GM18511 (cell line): ENCODE results near the gene KCNQ2.

ENCODE experiments used
- ATAC-seq: cut with Tn5 transposase; IDR thresholded peaks from one replicate; pipeline ENCODE4 v1.9.1; 2021; ENCODE audit warnings: mild to moderate bottlenecking, moderate library complexity; ENCODE audit not compliant: unreplicated experiment

Gene KCNQ2

DNA sequence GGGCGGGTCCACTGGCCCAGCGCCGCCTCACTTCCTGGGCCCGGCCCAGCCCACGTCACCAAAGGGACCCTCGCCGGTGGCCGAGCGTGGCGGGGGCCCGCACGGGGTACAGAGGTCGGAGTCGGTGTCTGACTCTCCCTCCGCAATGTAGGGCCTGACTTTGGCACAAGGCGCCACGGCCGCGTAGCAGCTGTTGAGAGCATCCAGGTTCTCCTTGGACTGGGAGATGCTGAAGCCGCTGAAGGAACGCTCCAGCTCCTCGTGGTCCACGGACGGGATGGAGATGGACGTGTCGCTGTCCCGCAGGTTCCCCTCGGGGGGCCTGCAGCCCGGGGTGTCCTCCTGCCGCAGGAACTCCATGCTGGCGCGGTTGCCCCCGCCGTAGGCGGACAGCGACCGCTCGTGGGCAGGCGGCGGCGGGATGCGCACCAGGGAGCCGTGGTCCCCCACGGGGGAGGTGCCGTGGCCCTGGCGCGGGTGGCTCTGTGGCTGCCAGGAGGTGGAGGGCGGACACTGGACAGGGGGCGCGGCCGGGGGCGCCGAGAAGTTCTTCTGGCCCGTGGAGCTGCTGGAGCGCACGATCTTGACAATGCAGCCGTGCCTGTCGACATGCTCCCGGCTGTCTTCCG, 65.7 kb downstream of the KCNQ2 start:
- no peak for ATAC-seq

DNA sequence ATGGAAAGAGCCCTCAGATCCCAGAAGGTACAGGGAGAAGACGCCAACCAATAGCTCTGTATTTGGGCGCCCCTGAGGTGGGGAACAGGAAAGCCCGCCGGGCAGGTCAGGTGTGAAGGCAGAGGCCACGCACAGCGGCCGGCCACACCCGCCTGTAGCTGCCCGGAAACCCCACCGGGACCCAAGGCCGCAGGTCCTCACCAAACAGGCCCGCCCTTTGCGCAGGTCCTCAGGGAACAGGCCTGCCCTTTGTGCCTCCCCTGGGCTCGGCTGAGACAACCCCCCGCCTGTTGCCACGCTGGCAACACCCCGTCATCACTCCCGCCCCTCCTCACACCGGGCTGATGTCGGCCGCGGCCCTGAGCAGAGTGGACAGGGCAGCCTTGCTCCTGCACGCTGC, 66.4 kb downstream of the KCNQ2 start:
- ATAC-seq, result no peak

DNA sequence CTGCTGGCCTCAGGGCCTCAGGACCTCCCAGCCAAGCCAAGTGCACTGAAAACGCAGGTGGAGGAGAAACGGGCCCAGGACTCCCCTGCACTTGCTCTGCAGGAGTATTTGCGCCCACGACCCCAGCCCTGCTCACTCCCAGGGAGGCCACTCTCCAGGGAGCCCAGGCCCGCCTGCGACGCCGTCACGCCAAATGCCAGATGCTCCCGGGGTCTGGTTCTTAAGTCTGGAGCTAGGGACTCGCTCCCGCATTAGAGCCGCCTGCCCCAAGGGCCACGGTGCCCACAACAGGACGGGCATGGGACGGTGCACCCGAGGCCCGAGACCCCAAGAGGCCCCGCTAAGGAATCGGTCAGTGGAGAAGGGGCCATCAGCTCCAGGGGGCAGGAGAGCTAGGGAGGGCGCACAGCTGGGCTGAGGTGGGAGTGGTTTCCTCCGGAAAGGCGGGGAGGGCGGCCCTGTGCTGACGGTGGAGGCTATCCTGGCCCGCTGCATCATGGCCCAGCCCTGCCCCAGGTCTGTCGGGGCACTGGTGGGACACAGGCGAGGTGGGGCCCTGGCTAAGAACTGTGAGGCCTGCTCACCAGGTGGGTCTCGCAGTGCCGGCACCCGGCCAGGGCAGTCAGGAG, 67.2 kb downstream of the KCNQ2 start:
- ATAC-seq, result no peak

DNA sequence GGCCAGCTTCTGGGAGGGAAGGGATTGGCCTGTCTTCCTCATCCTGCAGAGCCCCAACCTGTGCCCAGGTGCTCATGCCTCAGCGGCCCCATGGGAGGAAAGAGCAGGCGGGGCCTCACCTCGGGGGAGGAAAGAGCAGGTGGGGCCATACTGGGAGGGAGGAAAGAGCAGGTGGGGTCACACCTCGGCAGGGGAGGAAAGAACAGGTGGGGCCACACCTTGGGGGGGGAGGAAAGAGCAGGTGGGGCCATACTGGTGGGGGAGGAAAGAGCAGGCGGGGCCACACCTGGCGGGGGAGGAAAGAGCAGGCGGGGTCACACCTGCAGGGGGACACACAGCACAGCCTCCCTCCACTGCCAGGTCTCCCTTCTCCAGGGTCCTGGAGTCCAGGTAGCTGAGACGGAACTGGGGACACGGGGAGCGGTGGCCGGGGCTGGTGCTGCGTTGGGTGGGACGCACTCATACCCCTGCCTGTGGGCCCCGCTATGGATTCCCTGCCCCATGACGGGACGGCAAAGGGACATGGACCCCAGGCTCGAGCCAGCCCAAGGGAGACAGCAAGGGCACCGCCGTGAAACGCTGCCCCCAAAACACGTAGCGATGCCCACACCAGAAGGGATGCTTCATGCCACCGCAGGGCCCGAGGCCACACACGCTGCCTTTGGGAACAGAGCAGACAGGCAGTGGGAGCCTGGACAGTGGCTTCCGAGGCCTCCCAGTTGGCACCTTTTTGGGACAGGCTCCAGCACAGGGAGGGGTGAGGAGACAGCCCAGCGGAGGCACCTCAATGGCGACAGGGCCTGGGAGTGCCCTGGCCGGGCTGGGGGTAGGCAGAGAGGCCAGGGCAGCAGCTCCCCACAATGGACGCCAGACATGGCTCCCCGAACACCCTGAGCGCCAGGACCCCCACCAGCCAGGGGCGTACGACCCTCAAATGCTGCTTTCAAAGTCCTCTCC, 68.0 kb downstream of the KCNQ2 start:
- no peak for ATAC-seq

DNA sequence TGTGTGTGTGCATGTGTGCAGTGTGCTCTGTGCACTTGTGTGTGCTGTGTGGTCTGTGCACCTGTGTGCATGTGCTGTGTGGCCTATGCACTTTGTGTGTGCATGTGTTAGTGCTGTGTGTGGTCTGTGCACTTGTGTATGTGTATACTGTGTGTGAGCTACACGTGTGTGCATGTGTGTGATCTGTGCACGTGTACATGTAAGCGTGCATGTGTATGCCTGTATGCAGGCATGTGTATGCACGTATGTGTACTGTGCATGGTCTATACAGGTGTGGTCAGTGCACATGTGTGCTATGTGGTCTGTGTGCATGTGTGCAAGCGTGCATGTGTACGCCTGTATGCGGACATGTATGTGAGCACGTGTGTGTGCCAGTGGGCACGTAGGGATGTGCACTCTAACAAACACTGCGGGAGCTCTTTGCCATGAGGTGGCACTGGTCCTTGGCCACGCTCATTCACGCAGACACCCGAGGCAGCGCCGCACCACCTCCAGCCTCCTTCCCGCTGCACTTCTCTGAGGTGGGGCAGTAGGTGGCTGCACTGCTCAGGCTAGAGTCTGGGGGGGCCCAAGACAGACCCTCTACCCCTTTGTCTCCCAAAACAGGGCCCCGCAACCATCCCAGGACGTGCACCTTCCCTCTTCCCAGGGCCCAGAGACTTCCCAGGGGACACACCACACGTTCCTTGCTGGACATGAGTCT, 68.9 kb downstream of the KCNQ2 start:
- no peak for ATAC-seq

DNA sequence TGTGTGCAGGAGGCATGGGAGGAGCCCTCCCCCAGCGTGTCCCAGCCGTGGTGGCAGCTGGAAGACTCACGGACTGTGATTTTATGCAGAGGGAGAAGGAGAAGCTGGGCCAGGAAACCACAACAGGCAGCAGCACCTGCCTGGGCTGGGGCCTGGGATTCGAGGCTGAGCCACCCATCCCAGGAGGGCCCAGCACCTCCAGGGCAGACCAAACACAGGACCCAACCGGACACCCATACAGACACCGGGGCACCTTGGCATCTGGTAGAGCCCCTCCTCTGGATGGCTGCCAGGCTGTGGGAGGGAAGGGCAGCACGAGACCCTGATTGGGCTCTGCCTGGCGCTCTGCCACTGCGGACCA, 69.6 kb downstream of the KCNQ2 start:
- ATAC-seq, result no peak

DNA sequence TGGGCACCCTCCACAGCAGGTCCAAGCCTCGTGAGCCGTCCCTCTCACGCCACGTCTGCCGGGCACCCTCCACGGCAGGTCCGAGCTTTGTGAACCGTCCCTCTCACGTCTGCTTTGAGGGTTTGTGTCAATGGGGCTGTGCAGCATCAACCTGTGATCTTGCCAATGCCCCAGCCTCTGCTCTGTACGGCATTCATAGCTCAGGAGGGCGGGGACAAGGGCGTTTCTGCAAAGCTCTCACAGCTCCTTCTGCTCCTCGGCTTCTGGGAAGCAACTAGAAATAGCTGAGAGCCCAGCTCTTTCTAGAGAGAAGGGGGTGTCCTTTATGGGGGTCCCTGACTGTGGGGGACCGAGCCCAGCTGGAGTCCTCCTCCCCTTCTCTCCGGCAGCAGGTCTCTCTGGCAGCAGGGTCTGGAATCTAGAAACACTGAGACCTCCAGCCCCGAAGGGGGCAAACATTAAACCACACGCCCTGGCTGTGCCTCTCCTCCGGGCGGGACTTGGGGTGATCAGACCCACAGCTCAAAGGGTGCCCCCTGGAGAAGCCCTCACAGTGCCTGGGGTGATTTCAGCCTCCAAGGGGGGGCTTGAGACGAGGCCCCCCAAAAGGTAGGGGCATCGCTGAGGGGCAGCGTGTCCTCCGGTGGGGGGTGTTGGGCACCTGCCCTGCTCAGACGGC, 70.1 kb downstream of the KCNQ2 start:
- no peak for ATAC-seq

DNA sequence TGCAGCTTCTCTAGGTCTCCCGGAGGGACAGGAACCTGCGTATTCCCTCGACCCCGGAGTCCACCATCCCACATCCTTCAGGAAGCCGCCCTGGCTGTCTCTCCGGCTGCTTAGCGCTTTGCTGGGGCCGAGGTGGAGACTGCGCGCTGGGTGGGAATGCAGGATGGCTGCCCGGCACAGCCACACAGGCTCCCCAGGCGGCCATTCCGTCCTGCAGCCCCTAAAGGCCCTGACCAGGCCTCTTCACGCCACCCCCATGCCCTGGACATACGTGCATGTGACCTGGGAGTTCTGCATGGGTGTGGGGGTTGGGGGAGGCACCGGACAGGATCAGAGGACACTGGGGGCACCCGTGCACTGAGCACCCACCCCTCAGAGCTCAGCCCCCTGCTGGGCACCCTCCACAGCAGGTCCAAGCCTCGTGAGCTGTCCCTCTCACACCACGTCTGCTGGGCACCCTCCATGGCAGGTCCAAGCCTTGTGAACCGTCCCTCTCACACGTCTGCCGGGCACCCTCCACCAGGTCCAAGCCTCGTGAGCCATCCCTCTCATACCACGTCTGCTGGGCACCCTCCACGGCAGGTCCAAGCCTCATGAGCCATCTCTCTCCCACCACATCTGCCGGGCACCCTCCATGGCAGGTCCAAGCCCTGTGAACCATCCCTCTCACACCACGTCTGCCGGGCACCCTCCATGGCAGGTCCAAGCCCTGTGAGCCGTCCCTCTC, 70.9 kb downstream of the KCNQ2 start:
- no peak for ATAC-seq

DNA sequence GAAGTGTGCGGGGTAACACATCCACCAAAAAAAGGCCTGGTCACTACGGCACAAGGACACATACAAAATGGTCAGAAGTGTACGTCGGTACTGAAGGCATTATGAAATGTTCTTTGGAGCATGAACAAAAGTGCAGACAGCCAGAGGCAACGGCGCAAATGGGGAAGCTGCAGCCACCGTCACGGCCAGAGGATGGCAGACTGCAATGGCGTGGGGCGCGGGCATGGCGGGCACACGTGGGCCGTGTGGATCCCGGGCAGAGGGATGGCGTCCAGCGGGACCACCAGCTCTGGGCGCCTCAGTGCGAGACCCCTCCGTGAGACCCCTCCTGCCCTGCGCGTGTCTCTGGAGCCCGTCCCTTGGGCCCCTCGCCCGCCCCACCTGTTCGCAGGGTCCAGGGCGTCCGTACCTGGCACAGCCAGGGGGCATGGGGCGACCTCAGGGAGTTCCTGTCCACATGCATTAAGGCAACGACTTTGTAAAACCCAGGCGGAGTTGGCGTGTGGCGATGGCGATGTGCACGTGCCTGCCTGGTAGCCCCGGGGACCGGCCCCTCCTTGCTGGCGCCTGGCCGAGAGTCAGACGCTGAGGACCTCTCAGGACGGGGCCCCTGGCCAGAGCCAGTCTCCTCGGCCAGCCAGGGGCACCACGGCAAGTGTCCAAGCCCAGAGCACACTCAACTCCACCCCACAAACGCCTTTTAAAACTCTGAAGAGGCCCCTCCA, 71.8 kb downstream of the KCNQ2 start:
- ATAC-seq, result no peak

DNA sequence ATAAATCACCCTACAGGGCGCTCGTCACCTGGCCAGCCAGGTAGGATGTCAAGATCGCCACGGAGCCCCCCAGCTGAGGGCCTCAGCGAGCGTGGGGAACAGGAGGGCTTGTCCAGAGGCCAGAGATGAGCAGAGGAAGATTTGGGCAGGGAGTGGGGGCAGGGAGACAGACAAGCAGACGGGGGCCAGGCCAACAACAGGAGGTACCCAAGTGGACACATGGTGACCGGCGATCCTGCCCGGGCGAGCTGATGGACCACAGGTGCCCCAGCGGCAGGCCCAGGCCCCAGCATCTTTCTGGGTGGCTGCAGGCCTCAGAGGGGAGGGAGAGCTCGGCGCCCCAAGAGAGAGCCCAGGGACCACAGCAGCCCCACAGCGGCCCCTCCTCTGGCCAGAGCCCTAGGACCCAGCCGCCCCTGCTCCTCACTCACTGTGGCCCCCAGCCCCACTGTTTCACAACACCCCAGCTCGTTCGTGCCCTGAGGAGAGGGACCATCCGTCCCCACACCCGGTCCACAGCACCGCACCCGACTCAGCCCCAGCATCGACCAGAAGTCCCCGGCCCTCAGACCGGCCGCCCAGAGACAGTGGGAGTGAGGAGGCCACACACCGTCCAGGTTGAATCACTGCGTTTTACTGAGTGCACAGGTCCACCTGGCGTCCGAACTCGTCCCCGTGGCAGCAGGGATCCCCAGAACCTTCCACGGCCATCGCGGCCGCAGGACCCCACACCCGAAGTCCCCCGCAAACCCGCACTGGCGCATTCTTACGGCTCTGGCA, 72.7 kb downstream of the KCNQ2 start:
- ATAC-seq, result no peak

DNA sequence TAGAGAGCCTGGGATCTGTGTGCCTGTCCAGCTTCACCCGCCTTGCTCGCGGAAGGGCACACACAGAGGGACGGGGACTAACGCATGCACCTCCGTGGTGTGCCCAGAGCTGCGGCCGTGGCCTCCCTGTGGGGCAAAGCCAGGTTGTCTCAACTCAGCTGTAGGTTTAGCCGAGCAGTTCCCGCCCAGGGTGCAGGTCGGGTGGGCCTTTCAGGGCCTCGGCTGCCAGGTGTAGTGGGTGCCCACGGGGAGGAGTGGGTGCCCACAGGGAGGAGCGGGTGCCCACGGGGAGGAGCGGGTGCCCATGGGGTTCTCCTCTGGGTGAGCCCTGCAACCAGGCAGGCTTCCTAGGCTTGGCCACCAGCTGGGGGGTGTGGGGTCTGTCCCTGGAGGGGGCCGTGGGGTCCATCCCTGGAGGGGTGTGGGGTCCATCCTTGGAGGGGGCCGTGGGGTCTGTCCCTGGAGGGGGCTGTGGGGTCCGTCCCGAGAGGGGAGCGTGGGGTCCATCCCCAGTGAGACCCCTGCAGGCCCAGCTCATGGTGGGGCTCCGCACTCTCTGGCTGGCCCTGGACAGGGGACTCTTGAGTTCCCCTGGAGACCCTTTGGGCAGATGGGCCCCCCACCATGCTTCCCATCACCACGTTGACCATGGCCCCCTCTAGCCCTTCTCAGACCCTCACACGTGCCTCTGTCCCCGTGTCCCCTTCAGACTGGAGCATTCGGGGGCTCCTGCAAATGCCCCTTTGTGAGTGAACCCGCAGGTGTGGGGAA, 73.5 kb downstream of the KCNQ2 start:
- ATAC-seq, result no peak

DNA sequence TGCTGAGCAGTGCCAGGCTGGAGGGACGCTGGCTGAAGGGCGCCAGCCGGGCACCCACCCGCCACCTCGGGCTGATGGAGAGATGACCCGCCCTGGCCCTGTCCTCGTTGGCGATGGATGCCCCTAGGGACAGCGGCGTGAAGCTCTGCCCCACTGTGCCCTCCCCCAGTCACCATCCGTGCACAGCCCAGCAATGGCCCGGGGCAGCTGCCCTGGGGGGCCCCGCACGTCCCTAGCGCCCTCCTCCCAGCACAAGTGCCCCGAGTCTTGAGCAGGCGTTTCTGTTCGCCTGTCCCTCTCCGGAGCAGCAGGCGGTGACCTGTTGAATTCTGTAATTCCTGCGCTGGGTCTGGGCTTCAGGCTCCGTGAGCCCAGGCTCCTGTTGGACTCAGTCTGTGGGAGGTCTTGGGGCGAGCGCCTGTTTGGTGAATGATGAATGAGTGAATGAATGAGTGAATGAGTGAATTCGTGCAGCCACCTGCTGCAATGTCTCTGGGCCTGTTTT, 74.5 kb downstream of the KCNQ2 start:
- ATAC-seq, result no peak

DNA sequence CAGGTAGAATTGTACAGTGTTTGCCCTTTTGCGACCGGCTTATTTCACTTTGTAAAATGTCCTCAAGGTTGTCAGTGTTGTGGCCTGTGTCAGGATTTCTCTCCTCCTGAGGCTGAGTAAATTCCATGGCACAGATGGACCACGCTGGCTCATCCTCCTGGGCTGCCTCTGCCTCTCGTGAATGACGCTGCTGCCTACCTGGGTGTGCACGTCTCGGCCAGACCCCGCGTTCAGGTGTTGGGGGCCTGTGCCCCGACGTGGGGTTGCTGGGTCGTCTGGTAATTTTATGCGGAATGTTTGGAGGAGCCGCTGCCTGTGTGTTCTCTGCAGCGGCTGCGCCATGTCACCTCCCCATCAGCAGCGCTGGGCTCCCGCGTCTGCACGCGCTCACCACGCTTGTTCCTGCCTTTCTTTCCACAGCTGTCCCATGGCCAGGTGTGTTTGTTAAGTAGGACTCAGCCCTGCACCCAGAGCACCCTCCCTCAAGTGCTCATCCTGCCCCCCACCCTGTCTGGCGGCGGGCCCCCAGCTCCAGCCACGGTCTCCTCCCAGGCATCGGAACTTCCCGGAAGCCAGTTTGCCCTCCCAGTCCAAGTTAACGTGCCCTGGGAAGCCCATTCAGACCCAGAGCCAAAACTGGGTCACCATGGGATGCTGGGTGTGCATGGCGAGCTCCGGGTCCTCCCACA, 75.2 kb downstream of the KCNQ2 start:
- no peak for ATAC-seq

DNA sequence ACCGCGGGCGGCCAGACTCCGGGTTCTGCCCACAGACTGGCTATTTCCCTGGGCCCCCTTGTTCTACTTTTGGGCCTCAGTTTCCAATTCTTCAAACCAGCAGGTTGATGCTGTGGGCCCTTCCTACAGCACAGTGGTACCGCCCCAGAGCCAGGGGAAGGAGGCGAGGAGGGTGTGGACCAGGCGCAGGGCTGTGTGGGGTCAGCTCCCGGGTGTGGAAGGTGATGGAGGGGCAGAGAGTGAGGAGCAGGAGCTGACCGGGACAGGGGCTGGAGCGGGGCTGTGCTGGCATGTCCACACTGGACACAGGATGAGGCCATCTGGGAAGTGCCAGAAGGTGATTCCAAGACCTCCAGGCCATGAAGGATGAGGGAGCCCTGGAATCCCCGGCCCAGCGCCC, 76.2 kb downstream of the KCNQ2 start:
- no peak for ATAC-seq

DNA sequence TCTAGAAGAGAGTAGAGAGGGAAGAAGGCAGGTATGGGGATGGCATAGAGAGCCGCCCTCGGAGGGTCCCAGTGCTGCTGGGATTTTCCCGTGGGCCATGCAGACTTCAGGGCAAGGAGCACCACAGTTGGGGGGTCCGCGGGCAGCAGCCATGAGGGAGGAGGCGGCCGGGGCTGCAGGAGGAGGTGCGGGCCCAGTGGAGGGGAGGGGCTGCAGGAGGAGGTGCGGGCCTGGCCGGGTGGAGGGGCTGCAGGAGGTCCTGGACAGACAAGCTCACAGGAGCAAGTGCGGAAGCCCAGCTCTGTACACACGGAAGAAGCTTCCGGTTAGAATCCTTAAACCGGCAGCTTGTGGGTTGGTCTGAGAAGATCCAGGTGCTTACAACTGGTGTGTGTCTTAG, 76.7 kb downstream of the KCNQ2 start:
- no peak for ATAC-seq

DNA sequence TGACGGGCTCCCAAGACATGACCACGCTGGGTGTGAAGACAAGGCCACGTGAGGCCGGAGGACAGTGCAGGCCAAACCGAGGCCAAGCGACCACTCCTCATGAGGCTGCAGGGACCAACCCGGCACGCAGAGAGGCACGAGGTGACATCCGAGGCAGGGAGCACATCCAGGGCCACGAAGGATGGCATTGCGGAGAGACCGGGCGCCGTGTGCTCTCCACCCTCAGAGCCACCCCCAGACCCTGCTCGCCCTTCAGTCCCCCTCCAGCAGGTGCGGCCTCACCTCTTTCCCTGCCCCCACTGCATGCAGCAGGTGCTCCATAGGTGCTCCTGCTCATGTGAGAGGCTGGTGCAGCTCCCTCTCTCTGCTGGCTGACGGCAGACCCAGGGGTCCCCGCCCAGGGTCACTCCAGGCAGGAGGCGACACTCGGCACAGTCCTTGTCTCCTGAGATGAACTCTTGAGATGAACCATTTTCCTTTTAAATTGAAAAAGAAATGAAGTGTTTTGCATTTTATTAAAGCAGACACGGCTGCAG, 77.5 kb downstream of the KCNQ2 start:
- ATAC-seq, result no peak
